HUES48 (cell line): ENCODE measurements around the gene DIRAS1.
"Not testable (repeated sequence)": the region's sequence is repeated elsewhere in the genome, so short reads cannot be mapped to it uniquely, and the experiment has no call there.

ENCODE experiments used
- H3K27ac ChIP-seq: one replicate; pipeline ENCODE4 v1.7.0; 2013; ENCODE audit warnings: low read depth, low read length, inconsistent platforms
- H3K27me3 ChIP-seq: 2 replicates; pipeline ENCODE4 v1.6.1; 2013; ENCODE audit warnings: mild to moderate bottlenecking, low read length; ENCODE audit not compliant: control insufficient read depth, insufficient read depth
- H3K36me3 ChIP-seq: 2 replicates; pipeline ENCODE4 v1.6.1; 2013; ENCODE audit warnings: low read length; ENCODE audit not compliant: control insufficient read depth, insufficient read depth
- H3K4me1 ChIP-seq: 2 replicates; pipeline ENCODE4 v1.6.1; 2013; ENCODE audit warnings: mild to moderate bottlenecking, low read length; ENCODE audit not compliant: control insufficient read depth, insufficient read depth
- H3K4me3 ChIP-seq: 2 replicates; pipeline ENCODE4 v1.5.1; 2013; ENCODE audit warnings: mild to moderate bottlenecking, low read depth, low read length
- H3K9ac ChIP-seq: 2 replicates; pipeline ENCODE4 v1.6.1; 2013; ENCODE audit warnings: mild to moderate bottlenecking, low read depth, low read length, moderate library complexity
- H3K9me3 ChIP-seq: 2 replicates; pipeline ENCODE4 v1.6.1; 2013; ENCODE audit warnings: low read length; ENCODE audit not compliant: control insufficient read depth, insufficient read depth

Gene DIRAS1

GRCh38 chr19:2685204-2685704 is 35.9 kb downstream of the DIRAS1 start:
- Histone ChIP-seq H3K9ac (no peak overlapping the region), H3K4me1 (no peaks in the 10 kb centered on the region), H3K9me3 (no peaks in the 10 kb centered on the region), H3K36me3 (no peaks in the 10 kb centered on the region), H3K27ac (no peak overlapping the region), H3K27me3 (no peaks in the 10 kb centered on the region), H3K4me3 (no peak overlapping the region)

- H3K9me3 ChIP-seq: no peaks in the 10 kb centered on the region
- H3K36me3 ChIP-seq: no peaks in the 10 kb centered on the region
- no peaks in the 10 kb centered on the region for H3K4me1 ChIP-seq
- H3K27ac ChIP-seq: no peak overlapping the region
- no peak overlapping the region for H3K9ac ChIP-seq
- H3K4me3 ChIP-seq: no peak overlapping the region
- H3K27me3 ChIP-seq: no peaks in the 10 kb centered on the region
Measured at GRCh38 chr19:2683430-2684003, 37.7 kb downstream of the DIRAS1 start.

DNA sequence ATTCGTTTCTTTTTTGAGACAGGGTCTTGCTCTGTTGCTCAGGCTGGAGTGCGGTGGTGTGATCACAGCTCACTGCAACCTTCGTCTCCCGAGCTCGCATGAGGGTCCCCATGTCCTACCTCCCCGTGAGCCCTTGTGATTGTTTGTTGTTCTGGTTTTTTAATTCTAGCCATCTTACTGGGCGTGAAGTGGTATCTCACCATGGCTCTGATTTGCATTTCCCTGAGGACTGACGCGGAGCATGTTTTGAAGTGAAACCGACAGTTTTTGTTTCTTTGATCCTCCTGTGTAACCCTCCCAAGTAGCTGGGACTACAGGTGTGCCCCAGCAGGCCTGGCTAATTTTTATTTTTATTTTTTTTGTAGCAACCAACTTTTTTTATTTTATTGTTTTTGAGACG is 40.4 kb downstream of the DIRAS1 start:
- H3K9ac ChIP-seq: no peak overlapping the region
- no peaks in the 10 kb centered on the region for H3K36me3 ChIP-seq
- no peaks in the 10 kb centered on the region for H3K4me1 ChIP-seq
- H3K9me3 ChIP-seq: no peaks in the 10 kb centered on the region
- H3K27me3 ChIP-seq: no peaks in the 10 kb centered on the region
- no peak overlapping the region for H3K27ac ChIP-seq
- H3K4me3 ChIP-seq: no peak overlapping the region

DNA sequence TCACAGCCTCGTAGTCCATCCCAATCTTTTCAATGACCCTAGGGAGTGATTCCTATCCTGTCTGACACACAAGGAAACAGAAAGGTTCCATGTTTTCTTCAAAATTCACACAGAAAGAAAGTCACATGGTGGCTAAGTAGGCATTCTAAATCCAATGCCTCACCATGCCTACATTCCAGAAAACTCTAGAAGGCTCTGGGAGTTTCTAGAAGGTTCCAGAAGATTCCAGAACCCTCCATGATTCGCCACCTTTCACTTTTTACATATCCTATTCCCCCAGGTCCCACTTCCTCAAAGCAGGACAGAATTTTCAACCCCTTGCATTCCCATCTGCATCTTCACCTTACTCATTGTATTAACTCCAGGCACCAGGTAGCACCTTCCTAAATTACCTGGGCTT is 41.7 kb downstream of the DIRAS1 start:
- H3K27ac ChIP-seq: no peak overlapping the region

GRCh38 chr19:2678948-2679347 is 42.2 kb downstream of the DIRAS1 start:
- not testable (repeated sequence) for H3K27ac ChIP-seq, H3K9ac ChIP-seq, H3K4me1 ChIP-seq, H3K4me3 ChIP-seq, H3K36me3 ChIP-seq, H3K9me3 ChIP-seq, H3K27me3 ChIP-seq

More for the DNA sequence above, 41.7 kb downstream of the DIRAS1 start:
- Histone ChIP-seq H3K4me1 (peaks cover 9% of the 10 kb centered on the region), H3K9me3 (no peaks in the 10 kb centered on the region), H3K4me3 (no peak overlapping the region), H3K9ac (no peak overlapping the region), H3K36me3 (no peaks in the 10 kb centered on the region), H3K27me3 (0 out of 2 replicates have a peak, but pooled peaks cover 3% of the 10 kb centered on the region)

- Histone ChIP-seq H3K4me1 (peaks cover 9% of the 10 kb centered on the region), H3K9me3 (no peaks in the 10 kb centered on the region), H3K36me3 (no peaks in the 10 kb centered on the region), H3K27me3 (0 out of 2 replicates have a peak, but pooled peaks cover 3% of the 10 kb centered on the region), H3K27ac (no peak overlapping the region), H3K4me3 (no peak overlapping the region), H3K9ac (no peak overlapping the region)
Measured at GRCh38 chr19:2678044-2678671, 43.0 kb downstream of the DIRAS1 start.

GRCh38 chr19:2676823-2677222 is 44.3 kb downstream of the DIRAS1 start:
- no peak overlapping the region for H3K9ac ChIP-seq
- no peak overlapping the region for H3K4me3 ChIP-seq
- peaks cover 9% of the 10 kb centered on the region for H3K4me1 ChIP-seq
- no peaks in the 10 kb centered on the region for H3K9me3 ChIP-seq
- 0 out of 2 replicates have a peak, but pooled peaks cover 3% of the 10 kb centered on the region for H3K27me3 ChIP-seq
- no peaks in the 10 kb centered on the region for H3K36me3 ChIP-seq
- no peak overlapping the region for H3K27ac ChIP-seq

DNA sequence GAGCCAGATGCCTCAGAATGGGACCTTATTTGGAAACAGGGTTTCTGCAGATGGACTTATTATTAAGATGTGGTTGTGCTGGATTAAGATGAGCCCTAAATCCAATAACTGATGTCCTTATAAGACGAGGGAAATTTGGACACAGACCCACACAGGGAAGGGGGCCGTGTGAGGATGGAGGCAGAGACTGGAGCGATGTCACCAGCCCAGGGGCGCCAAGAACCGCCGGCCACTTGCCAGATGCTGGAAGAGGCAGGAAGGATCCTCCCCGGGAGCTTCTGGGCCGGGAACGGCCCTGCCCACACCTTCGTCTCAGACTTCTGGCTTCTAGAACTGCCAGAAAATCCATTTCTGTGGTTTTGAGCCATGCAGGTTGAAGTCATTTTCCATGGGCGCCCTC is 45.3 kb downstream of the DIRAS1 start:
- no peaks in the 10 kb centered on the region for H3K9me3 ChIP-seq
- no peak overlapping the region for H3K27ac ChIP-seq
- 0 out of 2 replicates have a peak, but pooled peaks cover 3% of the 10 kb centered on the region for H3K27me3 ChIP-seq
- peaks cover 9% of the 10 kb centered on the region for H3K4me1 ChIP-seq
- no peaks in the 10 kb centered on the region for H3K36me3 ChIP-seq
- no peak overlapping the region for H3K4me3 ChIP-seq
- no peak overlapping the region for H3K9ac ChIP-seq

DNA sequence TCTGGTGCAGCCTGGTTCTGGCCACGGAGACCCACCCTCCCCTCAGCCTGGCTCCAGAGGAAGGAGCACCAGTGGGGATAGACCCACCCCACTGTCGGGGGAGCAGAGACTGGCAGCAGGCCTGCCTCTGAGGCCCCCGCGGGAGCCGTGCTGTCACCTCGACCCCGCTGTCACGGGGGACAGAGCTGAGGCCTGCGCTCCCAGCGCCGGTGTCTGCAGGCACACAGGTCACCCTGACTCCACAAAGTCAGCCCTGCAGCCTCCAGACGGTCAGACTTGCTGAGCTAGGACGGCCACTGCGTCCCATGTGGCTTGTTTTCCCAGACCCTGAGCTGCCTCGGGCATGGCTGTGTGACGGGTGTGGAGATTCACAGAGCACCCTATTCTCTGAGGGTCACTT is 51.0 kb downstream of the DIRAS1 start:
- no peak overlapping the region for H3K27ac ChIP-seq
- 0 out of 2 replicates have a peak, but pooled peaks cover 3% of the 10 kb centered on the region for H3K27me3 ChIP-seq
- H3K4me3 ChIP-seq: no peak overlapping the region
- no peak overlapping the region for H3K9ac ChIP-seq
- no peaks in the 10 kb centered on the region for H3K36me3 ChIP-seq
- peaks cover 7% of the 10 kb centered on the region for H3K4me1 ChIP-seq
- no peaks in the 10 kb centered on the region for H3K9me3 ChIP-seq

- Histone ChIP-seq H3K36me3 (no peaks in the 10 kb centered on the region), H3K4me1 (no peaks in the 10 kb centered on the region), H3K9ac (no peak overlapping the region)
Measured at GRCh38 chr19:2668175-2668763, 52.9 kb downstream of the DIRAS1 start.

GRCh38 chr19:2667349-2667748 is 53.8 kb downstream of the DIRAS1 start:
- H3K4me1 ChIP-seq, H3K9me3 ChIP-seq, H3K36me3 ChIP-seq, H3K4me3 ChIP-seq, H3K9ac ChIP-seq, H3K27ac ChIP-seq, H3K27me3 ChIP-seq: not testable (repeated sequence)

More at GRCh38 chr19:2668175-2668763, 52.9 kb downstream of the DIRAS1 start:
- H3K4me3 ChIP-seq: no peak overlapping the region
- no peaks in the 10 kb centered on the region for H3K27me3 ChIP-seq
- no peaks in the 10 kb centered on the region for H3K9me3 ChIP-seq
- H3K27ac ChIP-seq: no peak overlapping the region
